ENCODE results near the gene SMARCA1. TPM values are rescaled to one million over a fixed set of nuclear protein-coding genes. Genes with fewer than 3 reads are reported as not detected.

Gene SMARCA1
- total and polyA plus RNA-seq, 12 donors: 6.3 to 42.9 (median 32.1) TPM

DNA sequence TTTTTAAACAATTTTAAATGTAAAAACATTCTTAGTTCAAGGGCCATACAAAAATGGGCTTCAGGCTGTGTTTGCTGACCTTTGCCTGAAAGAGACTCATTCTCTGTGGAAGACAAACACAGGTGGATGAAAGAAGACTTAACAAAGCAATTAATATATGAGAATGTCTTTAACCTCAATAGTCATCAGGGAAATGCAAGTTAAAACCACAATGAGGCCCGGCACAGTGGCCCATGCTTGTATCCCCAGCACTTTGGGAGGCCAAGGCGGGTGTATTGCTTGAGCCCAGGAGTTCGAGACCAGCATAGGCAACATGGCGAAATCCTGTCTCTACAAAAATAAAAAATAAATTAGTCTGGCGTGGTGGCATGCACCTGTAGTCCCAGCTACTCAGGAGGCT is 7.1 kb upstream of the SMARCA1 start:
- no peak for DNase-seq
- Histone ChIP-seq H3K9me3 (no peaks in the 10 kb centered on the region), H3K4me3 (no peak overlapping the region), H3K4me1 (no peaks in the 10 kb centered on the region), H3K27me3 (peaks cover 0 to 3% (median 0%) of the 10 kb centered on the region in 7 donors), H3K36me3 (no peaks in the 10 kb centered on the region), H3K27ac (no peak overlapping the region)
- TF ChIP-seq, protein P1, sequence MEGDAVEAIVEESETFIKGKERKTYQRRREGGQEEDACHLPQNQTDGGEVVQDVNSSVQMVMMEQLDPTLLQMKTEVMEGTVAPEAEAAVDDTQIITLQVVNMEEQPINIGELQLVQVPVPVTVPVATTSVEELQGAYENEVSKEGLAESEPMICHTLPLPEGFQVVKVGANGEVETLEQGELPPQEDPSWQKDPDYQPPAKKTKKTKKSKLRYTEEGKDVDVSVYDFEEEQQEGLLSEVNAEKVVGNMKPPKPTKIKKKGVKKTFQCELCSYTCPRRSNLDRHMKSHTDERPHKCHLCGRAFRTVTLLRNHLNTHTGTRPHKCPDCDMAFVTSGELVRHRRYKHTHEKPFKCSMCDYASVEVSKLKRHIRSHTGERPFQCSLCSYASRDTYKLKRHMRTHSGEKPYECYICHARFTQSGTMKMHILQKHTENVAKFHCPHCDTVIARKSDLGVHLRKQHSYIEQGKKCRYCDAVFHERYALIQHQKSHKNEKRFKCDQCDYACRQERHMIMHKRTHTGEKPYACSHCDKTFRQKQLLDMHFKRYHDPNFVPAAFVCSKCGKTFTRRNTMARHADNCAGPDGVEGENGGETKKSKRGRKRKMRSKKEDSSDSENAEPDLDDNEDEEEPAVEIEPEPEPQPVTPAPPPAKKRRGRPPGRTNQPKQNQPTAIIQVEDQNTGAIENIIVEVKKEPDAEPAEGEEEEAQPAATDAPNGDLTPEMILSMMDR (IDR thresholded peaks at IDR 0.05): no peak
- no peak for ATAC-seq
- WGBS, 2 donors: 95 to 100% methylated on average over 5 of the region's 5 CpGs
- intact Hi-C loops (cut with DNase I): no loop called here

GRCh38 chrX:129529685-129530281 is 6.5 kb upstream of the SMARCA1 start:
- Histone ChIP-seq H3K4me1 (no peaks in the 10 kb centered on the region), H3K9me3 (no peaks in the 10 kb centered on the region), H3K27me3 (peaks cover 0 to 9% (median 0%) of the 10 kb centered on the region in 7 donors), H3K36me3 (no peaks in the 10 kb centered on the region), H3K4me3 (no peak overlapping the region), H3K27ac (no peak overlapping the region)
- TF ChIP-seq, protein P1 (IDR thresholded peaks at IDR 0.05): no peak
- ATAC-seq: no peak
- intact Hi-C loops (cut with DNase I): no loop called here
- no peak for DNase-seq
- 31 to 40% methylated on average over 4 of the region's 4 CpGs for WGBS, 2 donors

- H3K36me3 ChIP-seq: no peaks in the 10 kb centered on the region
- no peak for ATAC-seq
- DNase-seq: no peak
- H3K4me3 ChIP-seq: no peak overlapping the region
- intact Hi-C loops (cut with DNase I): no loop called here
- TF ChIP-seq, protein P1 (IDR thresholded peaks at IDR 0.05): no peak
- no peaks in the 10 kb centered on the region for H3K9me3 ChIP-seq
- H3K27ac ChIP-seq: no peak overlapping the region
- peaks cover 0 to 43% (median 0%) of the 10 kb centered on the region in 7 donors for H3K27me3 ChIP-seq
- peaks cover 0 to 10% (median 6%) of the 10 kb centered on the region in 9 donors for H3K4me1 ChIP-seq
- 66 to 72% methylated on average over 3 of the region's 3 CpGs for WGBS, 2 donors
Measured at GRCh38 chrX:129525896-129526295, 2.6 kb upstream of the SMARCA1 start.

- DNase-seq: no peak
- H3K4me1 ChIP-seq: peaks cover 0 to 10% (median 6%) of the 10 kb centered on the region in 9 donors
- 45 to 54% methylated on average over 4 of the region's 4 CpGs for WGBS, 2 donors
- ATAC-seq: no peak
- H3K4me3 ChIP-seq: no peak overlapping the region
- H3K27me3 ChIP-seq: peaks cover 0 to 49% (median 0%) of the 10 kb centered on the region in 7 donors
- H3K9me3 ChIP-seq: no peaks in the 10 kb centered on the region
- TF ChIP-seq, protein P1 (IDR thresholded peaks at IDR 0.05): no peak
- H3K27ac ChIP-seq: no peak overlapping the region
- intact Hi-C loops (cut with DNase I): no loop called here
- no peaks in the 10 kb centered on the region for H3K36me3 ChIP-seq
Measured at GRCh38 chrX:129525162-129525561, 1.9 kb upstream of the SMARCA1 start.
